TTC549 (cell line): ENCODE data around the gene VENTX.

Experiments used
- FAIRE-seq: peaks from 2 replicates; lab custom pipeline; 2012; peaks lifted over from hg19 to GRCh38; lab: Jason Lieb, UNC

The VENTX gene

GRCh38 chr10:133237588-133238465, at the start of gene VENTX:
VENTX (plus strand) TSS chr10:133237855; CDS start chr10:133237915, 60 bp downstream.
- no peak for FAIRE-seq

GRCh38 chr10:133187906-133188681, 49.6 kb upstream of the VENTX start:
- FAIRE-seq, result no peak

- no peak for FAIRE-seq
Observed at GRCh38 chr10:133189256-133189655, 48.4 kb upstream of the VENTX start.

GRCh38 chr10:133189726-133190125, 47.9 kb upstream of the VENTX start:
- no peak for FAIRE-seq

- FAIRE-seq, result no peak
Observed at GRCh38 chr10:133190225-133190624, 47.4 kb upstream of the VENTX start.

- no peak for FAIRE-seq
Observed at GRCh38 chr10:133191651-133192050, 46.0 kb upstream of the VENTX start.

GRCh38 chr10:133194151-133194550, 43.5 kb upstream of the VENTX start:
- no peak for FAIRE-seq

- no peak for FAIRE-seq
Observed at GRCh38 chr10:133195096-133195495, 42.6 kb upstream of the VENTX start.

- FAIRE-seq, result no peak
Observed at GRCh38 chr10:133195611-133196010, 42.0 kb upstream of the VENTX start.

GRCh38 chr10:133196221-133196915, 41.3 kb upstream of the VENTX start:
- FAIRE-seq, result no peak

- no peak for FAIRE-seq
Observed at GRCh38 chr10:133196936-133197758, 40.5 kb upstream of the VENTX start.

- no peak for FAIRE-seq
Observed at GRCh38 chr10:133197786-133198185, 39.9 kb upstream of the VENTX start.

GRCh38 chr10:133198206-133198605, 39.4 kb upstream of the VENTX start:
- no peak for FAIRE-seq

GRCh38 chr10:133198621-133199487, 38.8 kb upstream of the VENTX start:
- FAIRE-seq, result no peak

GRCh38 chr10:133199488-133199885, 38.2 kb upstream of the VENTX start:
- no peak for FAIRE-seq

- no peak for FAIRE-seq
Observed at GRCh38 chr10:133199992-133200611, 37.6 kb upstream of the VENTX start.

- no peak for FAIRE-seq
Observed at GRCh38 chr10:133200621-133201031, 37.0 kb upstream of the VENTX start.

- no peak for FAIRE-seq
Observed at GRCh38 chr10:133201151-133201947, 36.3 kb upstream of the VENTX start.

- no peak for FAIRE-seq
Observed at GRCh38 chr10:133201948-133202725, 35.5 kb upstream of the VENTX start.
